Endothelial cell (in vitro differentiated cells): ENCODE measurements around the gene UBE2O. TPM values are rescaled to one million over a fixed set of nuclear protein-coding genes. Genes with fewer than 3 reads are reported as not detected.

ENCODE experiments used
- DNase-seq: peaks from one replicate; pipeline ENCODE4 v3.0.0; 2021; ENCODE audit warnings: low spot score
- H3K27ac Mint-ChIP-seq: one replicate; pipeline ENCODE4 v1.8.0; 2021; ENCODE audit warnings: mixed read lengths, inconsistent platforms; ENCODE audit not compliant: unreplicated experiment
- H3K27me3 Mint-ChIP-seq: one replicate; pipeline ENCODE4 v1.8.0; 2021; ENCODE audit warnings: mild to moderate bottlenecking, moderate library complexity, mixed read lengths, inconsistent platforms; ENCODE audit not compliant: unreplicated experiment
- H3K36me3 Mint-ChIP-seq: one replicate; pipeline ENCODE4 v1.8.0; 2021; ENCODE audit warnings: mild to moderate bottlenecking, low read depth, mixed read lengths, inconsistent platforms; ENCODE audit not compliant: unreplicated experiment
- H3K4me1 Mint-ChIP-seq: one replicate; pipeline ENCODE4 v1.8.0; 2021; ENCODE audit warnings: mild to moderate bottlenecking, mixed read lengths, inconsistent platforms; ENCODE audit not compliant: unreplicated experiment
- H3K4me3 Mint-ChIP-seq: one replicate; pipeline ENCODE4 v1.8.0; 2021; ENCODE audit warnings: mild to moderate bottlenecking, mixed read lengths, inconsistent platforms; ENCODE audit not compliant: unreplicated experiment
- H3K9me3 Mint-ChIP-seq: one replicate; pipeline ENCODE4 v1.8.0; 2021; ENCODE audit warnings: mixed read lengths, inconsistent platforms; ENCODE audit not compliant: unreplicated experiment
- total RNA-seq: library from RNA; stranded (reverse); fragmentation: NEBNext Ultra II Directional; extraction: Animal tissue kit (Norgen Biotek cat#: 25700); gene quantifications from one replicate; pipeline ENCODE4 v1.2.1, GENCODE V29; 2021; ENCODE audit not compliant: unreplicated experiment
- TF ChIP-seq, protein P1 (sequence below): fragments of 200-600 bp; sonication (generic); IDR thresholded peaks from one replicate; pipeline ENCODE4 v1.5.0; 2021; ENCODE audit warnings: antibody characterized with exemption; ENCODE audit not compliant: unreplicated experiment

The UBE2O gene
- total RNA-seq, 1 donor from 2014 or later, result 49.0 TPM

DNA sequence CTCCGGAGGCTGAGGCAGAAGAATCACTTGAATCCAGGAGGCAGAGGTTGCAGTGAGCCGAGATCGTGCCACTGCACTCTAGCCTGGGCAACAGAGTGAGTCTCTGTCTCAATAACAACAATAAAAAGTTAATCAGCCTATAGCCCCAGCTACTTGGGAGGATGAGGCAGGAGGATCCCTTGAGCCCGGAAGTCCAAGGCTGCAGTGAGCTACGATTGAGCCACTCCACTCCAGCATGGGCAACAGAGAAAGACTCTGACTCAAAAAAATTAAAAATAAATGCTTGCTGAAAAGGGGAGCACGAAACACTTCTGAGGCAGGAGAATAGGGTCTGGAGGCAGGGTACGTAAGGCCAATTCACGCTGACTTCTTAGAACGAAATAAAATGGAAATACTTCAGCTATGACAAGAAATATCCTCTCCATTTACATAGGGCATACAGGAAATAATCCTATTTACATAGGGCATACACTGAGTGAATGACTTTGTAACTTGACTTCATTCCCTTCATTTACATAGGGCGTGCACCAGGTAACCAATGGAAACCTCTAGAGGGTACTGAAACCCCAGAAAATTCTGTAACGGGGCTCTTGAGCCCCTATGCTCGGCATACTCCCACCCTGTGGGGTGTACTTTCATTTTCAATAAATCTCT, 96.0 kb downstream of the UBE2O start:
- Mint-ChIP-seq H3K36me3 (no peaks in the 10 kb centered on the region), H3K9me3 (no peaks in the 10 kb centered on the region)

DNA sequence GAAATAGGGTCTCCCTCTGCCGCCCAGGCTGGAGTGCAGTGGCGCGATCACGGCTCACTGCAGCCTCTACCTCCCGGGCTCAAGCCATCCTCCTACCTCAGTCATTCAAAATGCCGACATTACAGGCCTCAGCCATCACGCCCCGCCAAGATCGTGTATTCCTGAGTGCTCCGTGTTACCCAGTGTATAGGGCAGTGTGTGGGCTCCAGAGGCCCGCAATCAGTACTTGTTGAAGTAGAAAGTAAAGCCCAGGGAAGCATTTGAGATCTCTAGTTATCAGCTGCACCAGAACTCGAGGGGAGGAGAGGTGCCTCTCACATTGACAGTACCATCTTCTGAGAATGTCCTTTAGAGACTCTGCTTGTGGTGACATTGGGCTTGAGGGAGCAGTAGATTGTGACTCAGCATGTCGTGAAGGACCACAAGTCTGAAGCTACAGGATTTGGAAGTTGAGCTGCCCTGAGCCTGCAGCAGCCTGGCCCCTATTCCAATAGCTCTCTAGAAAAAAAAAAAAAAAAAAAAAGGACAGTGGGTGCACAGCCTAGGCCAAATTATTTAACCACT, 98.1 kb downstream of the UBE2O start:
- no peak for DNase-seq
- no peak overlapping the region for H3K27ac Mint-ChIP-seq
- H3K9me3 Mint-ChIP-seq, result no peaks in the 10 kb centered on the region
- peaks cover 18% of the 10 kb centered on the region for H3K27me3 Mint-ChIP-seq
- TF ChIP-seq, protein P1, sequence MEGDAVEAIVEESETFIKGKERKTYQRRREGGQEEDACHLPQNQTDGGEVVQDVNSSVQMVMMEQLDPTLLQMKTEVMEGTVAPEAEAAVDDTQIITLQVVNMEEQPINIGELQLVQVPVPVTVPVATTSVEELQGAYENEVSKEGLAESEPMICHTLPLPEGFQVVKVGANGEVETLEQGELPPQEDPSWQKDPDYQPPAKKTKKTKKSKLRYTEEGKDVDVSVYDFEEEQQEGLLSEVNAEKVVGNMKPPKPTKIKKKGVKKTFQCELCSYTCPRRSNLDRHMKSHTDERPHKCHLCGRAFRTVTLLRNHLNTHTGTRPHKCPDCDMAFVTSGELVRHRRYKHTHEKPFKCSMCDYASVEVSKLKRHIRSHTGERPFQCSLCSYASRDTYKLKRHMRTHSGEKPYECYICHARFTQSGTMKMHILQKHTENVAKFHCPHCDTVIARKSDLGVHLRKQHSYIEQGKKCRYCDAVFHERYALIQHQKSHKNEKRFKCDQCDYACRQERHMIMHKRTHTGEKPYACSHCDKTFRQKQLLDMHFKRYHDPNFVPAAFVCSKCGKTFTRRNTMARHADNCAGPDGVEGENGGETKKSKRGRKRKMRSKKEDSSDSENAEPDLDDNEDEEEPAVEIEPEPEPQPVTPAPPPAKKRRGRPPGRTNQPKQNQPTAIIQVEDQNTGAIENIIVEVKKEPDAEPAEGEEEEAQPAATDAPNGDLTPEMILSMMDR, result no peak
- peak overlapping the region; percentile 98 for H3K4me3 Mint-ChIP-seq
- H3K4me1 Mint-ChIP-seq, result peaks cover 20% of the 10 kb centered on the region
- H3K36me3 Mint-ChIP-seq, result no peaks in the 10 kb centered on the region

More for the DNA sequence above, 96.0 kb downstream of the UBE2O start:
- Mint-ChIP-seq H3K4me3 (no peak overlapping the region), H3K4me1 (peaks cover 15% of the 10 kb centered on the region), H3K27me3 (peaks cover 16% of the 10 kb centered on the region), H3K27ac (no peak overlapping the region)
- TF ChIP-seq, protein P1, result no peak
- DNase-seq, result no peak

DNA sequence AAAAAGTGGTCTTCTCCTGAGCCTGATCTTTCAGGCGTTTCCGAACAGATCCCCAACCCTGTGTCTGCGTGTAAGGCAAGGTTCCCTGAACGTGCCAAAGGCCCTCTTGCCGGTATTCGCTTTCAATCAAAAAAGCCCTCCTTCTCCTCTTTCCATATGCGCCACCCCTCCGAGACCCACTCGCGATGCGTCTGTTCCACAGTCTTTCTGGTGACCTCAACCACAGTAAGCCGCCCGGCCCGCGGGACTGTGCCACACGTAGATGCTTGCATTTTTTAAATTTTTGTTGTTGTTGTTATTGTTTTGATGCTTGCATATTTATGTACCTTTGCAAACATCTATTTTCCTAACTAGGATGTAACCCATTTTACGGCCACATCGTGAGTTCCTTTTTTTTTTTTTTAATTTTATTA, 98.6 kb downstream of the UBE2O start:
- H3K27me3 Mint-ChIP-seq, result peaks cover 18% of the 10 kb centered on the region
- TF ChIP-seq, protein P1, result no peak
- H3K4me1 Mint-ChIP-seq, result peaks cover 20% of the 10 kb centered on the region

GRCh38 chr17:76353599-76354316, 99.2 kb downstream of the UBE2O start, which contains the start of gene PRPSAP1:
Gene PRPSAP1, minus strand, starts transcription at chr17:76353916. Its CDS starts 213 bp downstream, at chr17:76353703.
- TF ChIP-seq, protein P1, result no peak
- Mint-ChIP-seq H3K4me1 (peaks cover 20% of the 10 kb centered on the region), H3K36me3 (no peaks in the 10 kb centered on the region), H3K9me3 (no peaks in the 10 kb centered on the region), H3K27me3 (peaks cover 18% of the 10 kb centered on the region), H3K4me3 (peak within 1 kb of the TSS; percentile 99), H3K27ac (peak within 1 kb of the TSS; percentile 99)
- DNase-seq, result peak; percentile 81

More for the DNA sequence above, 98.6 kb downstream of the UBE2O start:
- no peaks in the 10 kb centered on the region for H3K36me3 Mint-ChIP-seq
- DNase-seq, result no peak
- H3K27ac Mint-ChIP-seq, result peak overlapping the region; percentile 99
- no peaks in the 10 kb centered on the region for H3K9me3 Mint-ChIP-seq
- H3K4me3 Mint-ChIP-seq, result peak overlapping the region; percentile 98
